ENCODE results near the gene TMEM59. TPM values are rescaled to one million over a fixed set of nuclear protein-coding genes. Genes with fewer than 3 reads are reported as not detected.
A peak's percentile ranks its signal among the peaks of the same experiment; 100 is the strongest.

The TMEM59 gene
- total and polyA plus RNA-seq, 2 of the 8 experiments (the other 6 are each of a cell fraction or from before 2014, with no cell fraction given): 116 to 139 TPM

- no peak overlapping the region for H4K8ac ChIP-seq (ENCODE audit: extremely low read depth, insufficient read depth, low read length)
- FAIRE-seq (no peak), DNase-seq (ENCODE audit: low read depth in 1 of 2, low spot score in 2 of 2) (no peak)
- no peak overlapping the region for H4K5ac ChIP-seq (ENCODE audit: insufficient read length, low read depth, low read length)
- H2AFZ ChIP-seq (ENCODE audit: low read length): no peak overlapping the region
- H3K14ac ChIP-seq (ENCODE audit: insufficient read length): no peak overlapping the region
- no peaks in the 10 kb centered on the region for H4K20me1 ChIP-seq (replicated peaks in 1 of 2; ENCODE audit: control insufficient read depth in 1 of 2, insufficient read depth in 2 of 2, low read length in 2 of 2)
- H2AK5ac ChIP-seq (ENCODE audit: low read depth, low read length): no peak overlapping the region
- H2BK120ac ChIP-seq (replicated peaks; ENCODE audit: low read depth, low read length): no peak overlapping the region
- no peaks in the 10 kb centered on the region for H3K9me3 ChIP-seq (ENCODE audit: insufficient read depth in 2 of 2, low read depth in 1 of 2, low read length in 1 of 2)
- no peak overlapping the region for H4K91ac ChIP-seq (replicated peaks; ENCODE audit: insufficient read length, low read length)
- no peak overlapping the region for H2BK12ac ChIP-seq (ENCODE audit: low read depth, low read length)
- H3K4me2 ChIP-seq (ENCODE audit: insufficient read depth in 1 of 2, low read depth in 2 of 2, low read length in 2 of 2): peak overlapping the region; percentile 75 to 90
- no peak overlapping the region for H3K18ac ChIP-seq (ENCODE audit: extremely low read depth, low read length)
- peak overlapping the region; percentile 62 to 82 (median 72); a peak in 6 of 7 replicates for H3K9ac ChIP-seq (replicated peaks in 1 of 4; ENCODE audit: extremely low read depth in 1 of 4, low read depth in 3 of 4, low read length in 3 of 4)
- TF ChIP-seq PHF8 (conservative IDR thresholded peaks at IDR 0.05; ENCODE audit: low read depth, low read length) (0 out of 2 replicates have a peak, but pooled peaks have one; percentile 5), BRCA1 (IDR thresholded peaks at IDR 0.05; ENCODE audit: low read depth, low read length) (no peak)
- no peak overlapping the region for H2BK20ac ChIP-seq (ENCODE audit: low read length)
- H3K36me3 ChIP-seq (ENCODE audit: control insufficient read depth in 2 of 4, insufficient read depth in 4 of 4, low read length in 3 of 4): no peaks in the 10 kb centered on the region
- H3K79me2 ChIP-seq (ENCODE audit: control insufficient read depth in 1 of 2, insufficient read depth in 2 of 2, low read length in 2 of 2): peaks cover 7 to 54% of the 10 kb centered on the region in 2 experiments; a peak in 3 of 4 replicates
- POLR2A ChIA-PET (ENCODE audit: partially characterized antibody): interaction anchor here (0.6 to 2.4 kb wide), 6 partner anchors 10 to 175 kb away, joined by 3 to 10 read pairs (median 4); no protein-coding TSS in a partner anchor
- peak overlapping the region; percentile 14 for H3K4ac ChIP-seq (replicated peaks; ENCODE audit: insufficient read length, low read depth, low read length)
- peaks cover 0 to 5% (median 3%) of the 10 kb centered on the region in 4 experiments; a peak in 4 of 7 replicates for H3K4me1 ChIP-seq (replicated peaks in 1 of 4; ENCODE audit: control insufficient read depth in 3 of 4, insufficient read depth in 4 of 4, low read length in 3 of 4)
- WGBS, 2 experiments (ENCODE audit: extremely low coverage in 1 of 2, insufficient coverage in 1 of 2, insufficient read length in 1 of 2, insufficient replicate concordance in 2 of 2, low coverage in 1 of 2, low lambda C conversion rate in 2 of 2, missing lambda C conversion rate in 1 of 2): 16% methylated on average over 8 of the region's 8 CpGs; no CpG with 5 or more reads in 1 of the 2 experiments
- peaks cover 6% of the 10 kb centered on the region; the same call in 1 of the 2 replicates for H3K79me1 ChIP-seq (ENCODE audit: low read depth, low read length)
- no peaks in the 10 kb centered on the region for H3K23me2 ChIP-seq (ENCODE audit: low read depth, low read length)
- no peak overlapping the region for H2BK5ac ChIP-seq (ENCODE audit: low read depth, low read length)
- no peak overlapping the region for H3K23ac ChIP-seq (ENCODE audit: insufficient read length)
- no peaks in the 10 kb centered on the region for H3K27me3 ChIP-seq (replicated peaks in 1 of 4; ENCODE audit: control insufficient read depth in 3 of 4, extremely low read depth in 1 of 4, insufficient read depth in 3 of 4, low read length in 3 of 4)
- no peak overlapping the region for H2BK15ac ChIP-seq (ENCODE audit: low read length)
- H3K56ac ChIP-seq (replicated peaks; ENCODE audit: insufficient read length, low read depth, low read length): peak overlapping the region; percentile 22
- H3K27ac ChIP-seq (ENCODE audit: low read depth, low read length): peak overlapping the region; percentile 90
- H3K4me3 ChIP-seq (ENCODE audit: extremely low read depth in 1 of 4, insufficient read depth in 2 of 4, low read depth in 3 of 4, low read length in 4 of 4): peak overlapping the region; percentile 72 to 96 (median 81)
- CTCF ChIA-PET (ENCODE audit: partially characterized antibody): interaction anchor here (0.6 to 1.2 kb wide), 5 partner anchors 9 to 261 kb away, joined by 3 to 4 read pairs (median 3); no protein-coding TSS in a partner anchor
These were observed 1.0 kb downstream of the TMEM59 start for GRCh38 chr1:54051933-54052430.
